Stimulated activated CD4-positive, alpha-beta T cell treated with anti-CD3 and anti-CD28 coated beads, TNF-alpha, amount 100 ng/mL, for 24 hours (primary cell): Measurements from ENCODE around the gene PRMT1.
A peak's percentile ranks its signal among the peaks of the same experiment; 100 is the strongest.

Experiments used
- DNase-seq, 3 experiments: peaks; one replicate each; pipeline ENCODE4 v3.0.0-alpha.2; 2020; ENCODE audit warnings: low read depth in 3 of 3

The PRMT1 gene

DNA sequence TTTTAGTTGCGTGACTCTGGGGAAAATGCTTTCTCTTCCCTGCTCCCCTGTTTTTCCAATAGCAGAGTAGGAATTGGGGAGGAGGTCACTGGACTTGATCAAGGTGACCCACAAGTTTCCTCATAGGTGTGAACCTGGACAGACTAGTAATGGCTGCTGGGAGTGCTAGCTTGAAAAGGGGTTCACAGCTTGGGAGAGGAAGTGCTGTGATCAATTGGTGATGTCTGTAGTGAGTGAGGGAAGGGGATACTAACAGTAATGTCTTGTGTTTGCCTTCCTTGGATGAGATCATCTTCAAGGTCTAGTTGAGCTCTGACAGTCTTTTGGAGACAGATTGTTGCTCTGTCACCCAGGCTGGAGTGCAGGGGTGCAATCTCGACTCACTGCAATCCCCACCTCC, 9.6 kb upstream of the PRMT1 start:
- DNase-seq: no peak

DNA sequence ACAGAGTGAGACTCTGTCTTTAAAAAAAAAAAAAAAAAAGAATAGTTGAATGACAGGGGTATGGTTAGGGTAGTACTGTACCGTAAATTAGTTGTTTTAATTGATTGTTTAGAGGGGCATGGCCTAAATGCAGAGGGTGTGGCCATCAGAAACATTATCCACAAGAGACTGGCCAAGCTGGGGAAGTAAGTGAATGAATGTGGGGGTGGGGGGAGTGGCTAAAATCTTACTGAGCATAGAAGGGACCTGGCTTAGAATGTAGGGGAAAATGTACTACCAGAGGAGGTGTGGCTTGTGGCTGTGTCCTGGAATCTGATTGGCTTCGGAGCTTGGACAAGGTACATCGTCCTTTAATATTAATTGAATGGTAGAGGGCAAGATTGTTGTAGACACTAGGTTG, 7.6 kb upstream of the PRMT1 start:
- no peak for DNase-seq

DNA sequence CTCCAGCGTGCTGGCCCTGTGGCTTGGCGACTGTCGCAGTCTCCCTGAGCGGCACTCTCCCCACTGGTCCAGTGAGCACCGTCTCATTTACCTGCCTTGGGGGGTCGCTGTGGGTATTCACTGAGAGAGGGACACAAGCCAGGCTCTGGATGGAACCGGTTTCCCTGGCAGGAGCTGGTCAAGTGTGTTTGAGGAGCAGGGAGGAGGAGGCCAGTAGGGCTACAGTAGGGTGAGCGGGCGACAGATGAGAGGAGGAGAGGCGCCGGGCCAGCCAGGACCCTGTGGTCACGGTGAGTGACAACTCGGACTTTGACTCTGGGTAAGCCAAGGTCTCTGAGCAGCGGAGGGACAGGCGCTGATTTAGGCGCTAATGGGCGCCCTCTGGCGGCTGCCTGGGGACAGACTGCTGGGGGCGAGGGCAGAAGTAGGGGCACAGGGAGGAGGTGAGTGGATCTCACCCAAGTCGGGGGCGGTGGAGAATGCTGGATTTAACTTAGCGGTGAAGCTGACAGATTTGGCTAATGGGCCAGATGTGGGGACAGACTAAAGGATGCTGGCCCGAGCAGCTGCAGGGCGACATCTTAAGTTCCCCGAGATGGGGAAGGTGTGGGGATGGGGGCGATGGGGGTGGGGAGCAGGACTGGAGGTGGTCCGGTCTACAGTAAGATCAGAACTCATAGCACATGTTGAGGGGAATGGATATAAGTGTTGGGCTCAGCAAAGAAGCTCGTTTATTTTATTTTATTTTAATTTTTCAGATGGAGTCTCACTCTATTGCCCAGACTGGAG, 4.7 kb upstream of the PRMT1 start:
- DNase-seq: peak; percentile 51 to 77 (median 65)

DNA sequence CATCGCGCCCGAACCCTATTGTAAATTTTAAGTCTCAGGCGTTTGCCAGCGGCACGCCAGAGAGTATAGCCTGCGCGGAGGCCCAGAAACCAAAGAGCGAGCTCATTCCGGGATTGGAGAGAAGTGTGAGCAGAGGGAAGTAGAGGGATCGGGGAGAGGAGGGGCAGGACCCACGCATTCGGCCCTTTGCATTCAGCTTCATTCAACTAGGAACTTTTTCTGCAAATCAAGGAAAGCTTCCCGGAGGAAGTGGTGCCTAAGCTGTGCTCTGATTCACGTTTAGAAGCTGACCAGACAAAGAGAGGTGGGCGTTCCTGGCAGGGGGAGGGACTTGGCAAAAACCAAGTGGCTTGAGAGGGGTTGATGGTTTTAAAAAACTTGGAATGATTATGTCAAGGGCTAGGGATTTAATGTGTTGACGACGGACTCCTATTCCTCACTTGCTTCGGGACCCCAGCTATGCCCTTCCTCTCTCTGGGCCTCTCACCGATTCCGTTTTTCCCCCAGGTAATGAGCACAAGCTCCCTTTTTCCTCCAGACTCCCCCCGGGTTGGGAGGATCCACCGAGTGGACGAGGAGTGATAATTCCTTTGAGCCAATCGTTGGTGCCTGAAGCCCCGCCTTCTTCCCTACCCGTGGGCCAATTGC, 811 bp upstream of the PRMT1 start:
- peak in 1 of 3 experiments; percentile 42 for DNase-seq

DNA sequence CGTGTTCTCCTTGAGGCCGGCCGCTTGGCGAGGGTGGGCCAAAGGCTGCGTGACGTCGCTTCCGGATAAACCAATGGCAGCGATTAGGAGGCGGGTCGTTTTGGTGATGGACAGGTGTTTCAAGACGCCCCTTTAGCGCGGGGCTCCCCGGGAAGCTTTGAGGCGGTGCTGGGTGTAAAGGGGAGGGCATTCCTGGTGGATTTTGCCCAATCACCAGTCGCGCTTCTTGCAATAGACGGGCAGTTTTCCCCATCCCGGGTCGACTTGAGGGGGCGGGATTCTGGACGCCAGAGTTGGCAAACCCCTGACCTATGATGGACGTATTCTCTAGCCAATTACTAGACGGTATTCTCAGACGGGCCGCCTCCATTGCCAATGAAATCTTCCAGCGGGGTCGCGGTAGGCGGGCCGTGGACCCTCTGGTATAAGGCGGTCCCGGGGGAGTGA, 264 bp upstream of the PRMT1 start:
- peak; percentile 96 to 99 (median 99) for DNase-seq

DNA sequence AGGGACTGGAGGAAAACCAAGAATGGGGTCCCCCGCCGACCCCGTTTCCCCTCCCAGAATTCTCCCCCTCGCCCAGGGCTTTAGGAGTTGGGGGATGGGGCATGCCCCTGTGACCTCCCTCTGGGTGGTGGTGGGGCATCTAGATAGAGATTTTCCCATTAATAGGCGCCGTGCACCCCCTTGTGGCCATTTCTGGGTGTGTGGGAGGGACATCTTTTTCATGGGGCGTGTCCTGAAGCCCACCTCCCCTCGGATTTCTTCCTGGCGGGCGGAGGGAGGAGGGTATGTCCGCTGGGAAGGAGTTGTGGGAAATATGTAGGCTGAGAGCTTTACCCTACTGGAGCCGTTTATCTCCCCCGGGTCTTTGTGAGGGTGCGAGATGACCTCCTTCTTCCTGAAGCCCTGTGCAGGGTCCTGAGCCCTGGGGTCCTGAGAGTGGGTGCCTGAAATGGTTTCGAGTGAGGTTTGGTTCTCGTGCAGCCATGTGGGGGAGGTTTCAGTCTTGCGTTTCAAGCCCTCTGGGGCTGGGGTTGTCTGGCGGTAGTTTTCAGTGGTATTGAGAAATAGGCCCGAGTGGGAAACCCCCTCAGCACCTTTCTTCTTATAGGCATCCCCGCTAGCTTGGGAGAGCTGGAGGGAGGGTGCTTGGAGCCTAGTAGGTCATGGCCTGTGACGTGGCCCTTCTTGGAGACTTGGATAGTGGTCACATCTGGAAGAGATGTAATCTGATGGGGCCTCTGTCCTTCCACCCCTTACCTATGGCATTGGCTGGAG, 1.0 kb downstream of the PRMT1 start:
- DNase-seq: peak; percentile 65 to 79 (median 65)

DNA sequence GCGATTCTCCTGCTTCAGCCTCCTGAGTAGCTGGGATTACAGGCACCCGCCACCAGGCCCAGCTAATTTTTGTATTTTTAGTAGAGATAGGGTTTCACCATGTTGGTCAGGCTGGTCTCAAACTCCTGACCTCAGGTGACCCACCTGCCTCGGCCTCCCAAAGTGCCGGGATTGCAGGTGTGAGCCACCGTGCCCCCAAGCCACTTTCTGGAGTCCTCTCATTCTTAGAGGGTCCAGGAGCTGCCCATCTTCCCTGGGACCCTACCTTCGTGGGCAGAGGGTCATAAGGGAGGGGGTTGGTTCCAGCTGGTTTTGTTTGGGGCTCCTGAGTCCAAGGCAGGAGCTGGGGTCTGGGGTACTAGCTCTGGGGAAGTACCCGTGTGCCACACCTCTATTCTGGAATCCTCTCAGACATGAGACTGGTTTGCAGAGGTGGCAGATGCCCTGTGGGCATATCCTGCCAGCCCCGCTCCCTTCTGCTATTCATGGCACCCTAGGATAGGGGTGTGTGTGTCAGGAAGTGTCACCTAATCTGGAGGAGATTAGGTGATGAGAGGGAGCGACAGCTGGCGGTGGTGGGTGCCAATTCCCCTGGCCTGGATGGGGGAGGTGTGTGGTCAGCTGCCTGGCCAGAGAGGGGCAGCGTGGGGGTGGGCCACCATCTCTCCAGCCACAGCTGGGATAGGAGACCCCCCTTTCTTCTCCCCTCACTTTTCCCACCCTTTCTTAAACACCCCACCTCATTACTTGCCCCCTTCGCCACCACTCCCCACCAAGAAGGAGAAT, 2.1 kb downstream of the PRMT1 start:
- DNase-seq: no peak

DNA sequence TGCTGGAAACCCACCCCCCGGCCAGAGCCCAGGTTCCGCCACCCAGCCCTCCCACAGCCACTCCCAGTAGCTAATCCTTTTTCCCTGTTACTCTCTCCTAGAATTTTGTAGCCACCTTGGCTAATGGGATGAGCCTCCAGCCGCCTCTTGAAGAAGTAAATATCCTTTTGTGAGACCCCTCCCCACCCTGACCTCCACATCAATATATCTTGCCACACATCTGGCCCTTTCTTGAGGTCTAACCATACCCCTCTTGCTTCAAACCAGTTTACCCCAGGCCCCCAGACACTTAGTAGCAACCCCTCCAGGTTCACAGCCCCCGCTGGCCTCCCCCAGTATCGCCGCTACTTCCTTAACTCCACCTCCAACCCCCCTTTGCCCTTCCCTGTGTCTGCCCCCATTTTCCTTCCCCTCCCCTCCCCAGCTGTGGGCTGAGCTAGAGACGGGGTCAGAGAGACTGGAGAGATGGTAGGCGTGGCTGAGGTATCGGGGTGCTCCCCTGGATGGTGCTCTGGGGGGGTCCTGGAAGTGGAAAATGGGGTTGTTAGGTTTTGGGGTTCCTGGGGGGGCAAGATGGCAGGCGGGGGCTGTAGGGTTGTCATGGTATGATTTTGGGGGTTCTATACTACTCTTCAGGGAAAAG, 2.8 kb downstream of the PRMT1 start:
- no peak for DNase-seq

DNA sequence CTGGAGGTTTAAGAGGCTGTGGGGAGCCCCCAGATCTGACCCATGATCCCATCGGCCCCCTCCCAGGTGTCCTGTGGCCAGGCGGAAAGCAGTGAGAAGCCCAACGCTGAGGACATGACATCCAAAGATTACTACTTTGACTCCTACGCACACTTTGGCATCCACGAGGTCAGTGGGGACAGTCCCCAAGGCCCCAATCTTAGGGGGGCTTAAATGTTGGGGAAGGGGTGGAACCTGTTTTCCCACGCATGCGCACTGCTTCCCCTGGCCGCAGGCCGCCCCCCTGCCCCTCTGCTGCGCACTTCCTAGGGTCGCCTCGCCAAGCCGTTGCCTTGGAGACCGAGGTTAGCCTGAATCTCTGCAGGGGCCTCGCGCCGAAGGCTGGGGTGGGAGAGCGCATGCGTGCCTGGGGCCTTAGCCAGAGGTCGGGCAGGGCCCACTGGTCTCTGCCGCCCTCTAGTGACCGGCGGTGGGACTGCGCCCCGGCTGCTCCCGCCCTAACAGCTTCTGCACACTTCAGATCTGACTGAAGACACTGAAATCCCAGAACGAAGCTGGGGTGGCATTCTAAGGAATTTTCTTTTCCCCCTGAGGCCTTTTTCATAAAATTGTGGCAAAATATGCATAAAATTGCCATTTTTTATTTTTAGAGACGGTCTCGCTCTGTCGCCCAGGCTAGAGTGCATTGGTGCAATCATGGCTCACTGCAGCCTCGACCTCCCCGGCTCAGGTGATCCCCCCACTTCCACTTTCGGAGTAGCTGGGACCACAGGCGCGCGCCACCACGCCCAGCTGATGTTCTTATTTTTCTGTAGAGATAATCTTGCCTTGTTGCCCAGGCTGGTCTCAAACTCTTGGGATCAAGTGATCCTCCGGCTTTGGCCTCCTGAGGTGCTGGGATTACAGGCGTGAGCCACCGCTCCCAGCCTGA, 3.6 kb downstream of the PRMT1 start:
- peak; percentile 90 to 95 (median 91) for DNase-seq

DNA sequence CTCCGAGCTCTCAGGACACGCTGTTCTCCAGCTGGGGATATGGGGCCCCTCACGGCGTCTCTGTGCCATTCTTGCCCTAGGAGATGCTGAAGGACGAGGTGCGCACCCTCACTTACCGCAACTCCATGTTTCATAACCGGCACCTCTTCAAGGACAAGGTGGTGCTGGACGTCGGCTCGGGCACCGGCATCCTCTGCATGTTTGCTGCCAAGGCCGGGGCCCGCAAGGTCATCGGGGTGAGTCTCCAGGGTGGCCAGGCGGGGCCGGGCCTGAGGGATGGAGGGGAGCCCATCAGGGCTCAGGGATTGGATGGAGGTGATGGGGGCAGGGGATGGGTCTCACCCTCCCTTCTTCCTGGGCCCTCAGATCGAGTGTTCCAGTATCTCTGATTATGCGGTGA, 4.8 kb downstream of the PRMT1 start:
- no peak for DNase-seq

DNA sequence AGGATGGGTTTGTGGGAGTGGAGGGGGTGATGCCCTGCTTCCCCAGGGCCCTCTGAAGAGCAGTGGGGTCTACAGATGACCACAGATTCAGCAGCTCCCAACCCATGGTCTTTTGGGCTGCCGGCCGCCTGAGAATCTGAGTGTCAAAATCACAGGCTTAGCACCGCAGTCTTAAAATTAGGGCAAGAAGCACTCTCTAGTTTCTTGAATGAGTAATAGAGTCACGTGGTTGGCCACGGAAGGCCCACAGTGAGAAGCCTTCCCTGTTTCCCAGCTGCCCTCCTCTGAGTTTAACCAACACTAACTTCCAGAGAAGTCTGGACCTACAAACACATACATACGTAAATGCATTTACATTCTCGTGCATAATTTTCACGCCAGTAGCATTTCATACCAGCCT, 5.2 kb downstream of the PRMT1 start:
- no peak for DNase-seq

DNA sequence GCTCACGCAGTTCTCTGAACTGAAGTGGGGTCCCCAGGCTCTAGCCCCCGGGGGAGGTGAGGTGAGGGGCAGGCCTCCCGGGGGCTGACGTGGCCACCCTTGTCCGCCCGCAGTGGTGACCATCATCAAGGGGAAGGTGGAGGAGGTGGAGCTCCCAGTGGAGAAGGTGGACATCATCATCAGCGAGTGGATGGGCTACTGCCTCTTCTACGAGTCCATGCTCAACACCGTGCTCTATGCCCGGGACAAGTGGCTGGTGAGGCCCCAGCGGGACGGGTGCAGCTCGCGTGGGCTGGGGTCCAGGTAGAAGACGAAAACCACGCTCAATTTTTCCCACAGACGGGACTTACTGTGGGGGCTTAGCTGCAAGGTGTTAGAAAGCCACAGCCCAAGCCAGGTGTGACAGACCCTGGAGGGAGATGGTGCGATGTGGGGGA, 6.8 kb downstream of the PRMT1 start:
- no peak for DNase-seq

DNA sequence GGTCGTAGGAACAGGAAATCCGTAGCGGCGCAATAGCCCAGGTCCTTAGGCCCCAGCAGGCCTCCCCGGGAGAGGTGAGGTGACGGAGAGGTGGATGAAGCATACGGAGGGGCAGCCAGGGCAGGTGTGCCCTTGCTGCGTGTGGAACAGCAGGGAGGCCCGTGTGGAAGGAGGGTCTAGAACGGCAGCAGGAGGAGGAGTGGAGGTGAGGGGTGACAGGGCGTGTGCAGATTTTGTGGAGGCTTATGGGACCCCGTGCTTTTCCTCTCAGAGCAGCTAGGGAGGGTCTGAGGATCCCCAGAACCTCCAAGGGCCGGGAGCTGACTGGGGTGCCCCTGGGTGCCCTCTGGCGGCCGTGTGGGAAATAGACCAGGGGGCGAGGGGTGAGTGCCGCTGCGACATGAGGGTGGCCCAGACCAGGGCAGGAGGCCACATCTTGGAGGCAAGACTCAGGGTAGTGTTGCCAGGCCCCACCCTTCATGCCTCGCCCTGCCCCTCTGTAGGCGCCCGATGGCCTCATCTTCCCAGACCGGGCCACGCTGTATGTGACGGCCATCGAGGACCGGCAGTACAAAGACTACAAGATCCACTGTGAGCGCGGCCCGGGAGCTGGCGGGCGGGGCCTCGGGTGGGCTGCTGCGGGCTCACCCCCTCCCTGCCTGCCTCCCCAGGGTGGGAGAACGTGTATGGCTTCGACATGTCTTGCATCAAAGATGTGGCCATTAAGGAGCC, 7.3 kb downstream of the PRMT1 start:
- no peak for DNase-seq

DNA sequence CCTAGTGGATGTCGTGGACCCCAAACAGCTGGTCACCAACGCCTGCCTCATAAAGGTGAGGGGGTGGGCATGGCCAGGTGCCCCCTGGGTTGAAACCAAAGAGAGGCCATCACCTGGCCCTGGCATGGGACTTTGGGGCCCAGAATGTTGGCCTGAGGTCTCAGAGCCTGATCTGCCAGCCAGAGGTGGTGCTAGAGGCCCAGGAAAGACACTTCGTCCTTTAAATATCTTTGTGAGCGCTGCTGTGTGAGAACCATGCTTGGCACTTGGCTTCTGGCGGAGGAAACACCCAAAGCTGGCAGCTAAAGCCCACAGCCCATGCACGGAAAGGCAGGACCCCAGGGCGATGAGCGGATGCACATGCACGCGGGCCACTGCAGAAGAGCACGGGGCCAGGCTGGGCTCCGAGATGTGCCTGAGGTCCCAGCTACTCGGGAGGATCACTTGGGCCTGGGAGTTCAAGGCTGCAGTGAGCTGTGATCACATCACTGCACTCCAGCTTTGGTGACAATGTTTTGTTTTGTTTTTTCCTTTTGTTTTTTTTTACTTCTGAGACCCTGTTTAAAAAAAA, 8.0 kb downstream of the PRMT1 start:
- DNase-seq: no peak

DNA sequence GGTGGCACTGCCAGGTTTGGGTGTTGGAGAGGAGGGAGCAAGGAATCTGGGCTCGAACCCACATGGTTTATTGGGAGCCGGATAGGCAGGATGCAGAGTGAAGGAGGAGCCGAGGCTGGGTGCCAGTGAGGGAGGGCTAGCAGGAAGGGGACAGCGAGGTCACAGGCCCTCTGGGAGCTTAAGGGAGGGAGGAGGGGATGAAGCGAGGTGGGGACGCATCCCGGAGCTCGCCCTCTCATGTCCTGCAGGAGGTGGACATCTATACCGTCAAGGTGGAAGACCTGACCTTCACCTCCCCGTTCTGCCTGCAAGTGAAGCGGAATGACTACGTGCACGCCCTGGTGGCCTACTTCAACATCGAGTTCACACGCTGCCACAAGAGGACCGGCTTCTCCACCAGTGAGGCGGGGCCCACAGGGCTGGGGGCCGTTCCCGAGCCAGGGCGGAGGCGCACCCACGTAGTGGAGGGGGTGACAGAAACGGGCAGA, 8.8 kb downstream of the PRMT1 start:
- DNase-seq: no peak

DNA sequence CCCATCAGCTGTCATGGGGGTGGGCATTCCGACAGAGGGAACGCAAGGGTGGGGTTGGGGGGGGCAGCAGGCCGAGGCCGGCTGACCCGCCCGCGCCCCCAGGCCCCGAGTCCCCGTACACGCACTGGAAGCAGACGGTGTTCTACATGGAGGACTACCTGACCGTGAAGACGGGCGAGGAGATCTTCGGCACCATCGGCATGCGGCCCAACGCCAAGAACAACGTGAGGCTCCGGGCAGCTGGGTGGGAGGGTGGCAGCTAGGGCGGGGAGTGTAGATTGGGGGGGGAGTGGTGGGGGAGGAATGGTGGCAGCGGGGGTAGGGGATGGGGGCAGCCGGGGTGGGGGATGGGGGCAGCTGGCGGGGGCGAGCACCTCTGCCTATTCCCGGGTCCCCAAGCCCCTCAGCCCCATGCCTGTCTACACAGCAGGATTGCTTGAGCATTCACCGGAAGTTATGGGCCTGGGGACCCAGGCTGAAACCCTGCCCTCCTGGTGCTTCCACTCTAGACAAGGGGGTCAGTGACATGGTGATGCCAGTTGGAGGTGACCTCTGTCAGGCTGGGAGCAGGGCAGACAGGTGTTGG, 9.5 kb downstream of the PRMT1 start:
- no peak for DNase-seq

DNA sequence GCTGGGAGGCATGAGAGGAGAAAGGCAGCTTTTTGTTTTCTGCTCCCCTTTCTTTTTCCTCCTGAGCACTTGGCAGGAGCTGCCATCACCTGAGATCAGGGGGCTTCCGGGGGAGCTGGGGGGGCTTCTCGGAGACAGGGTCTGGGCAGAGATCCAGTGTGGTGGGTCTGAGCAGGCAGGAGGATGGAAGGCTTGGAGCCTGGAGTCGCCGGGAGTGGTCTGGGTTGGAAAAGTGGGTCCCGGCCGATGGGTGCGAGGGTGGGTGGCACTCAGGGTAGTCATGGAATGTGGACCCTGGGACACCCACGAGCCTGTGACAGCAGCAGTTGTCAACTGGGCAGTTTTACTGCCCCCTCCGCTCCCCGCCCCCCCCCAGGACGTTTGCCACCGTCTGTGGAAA, 10.1 kb downstream of the PRMT1 start:
- DNase-seq: no peak

DNA sequence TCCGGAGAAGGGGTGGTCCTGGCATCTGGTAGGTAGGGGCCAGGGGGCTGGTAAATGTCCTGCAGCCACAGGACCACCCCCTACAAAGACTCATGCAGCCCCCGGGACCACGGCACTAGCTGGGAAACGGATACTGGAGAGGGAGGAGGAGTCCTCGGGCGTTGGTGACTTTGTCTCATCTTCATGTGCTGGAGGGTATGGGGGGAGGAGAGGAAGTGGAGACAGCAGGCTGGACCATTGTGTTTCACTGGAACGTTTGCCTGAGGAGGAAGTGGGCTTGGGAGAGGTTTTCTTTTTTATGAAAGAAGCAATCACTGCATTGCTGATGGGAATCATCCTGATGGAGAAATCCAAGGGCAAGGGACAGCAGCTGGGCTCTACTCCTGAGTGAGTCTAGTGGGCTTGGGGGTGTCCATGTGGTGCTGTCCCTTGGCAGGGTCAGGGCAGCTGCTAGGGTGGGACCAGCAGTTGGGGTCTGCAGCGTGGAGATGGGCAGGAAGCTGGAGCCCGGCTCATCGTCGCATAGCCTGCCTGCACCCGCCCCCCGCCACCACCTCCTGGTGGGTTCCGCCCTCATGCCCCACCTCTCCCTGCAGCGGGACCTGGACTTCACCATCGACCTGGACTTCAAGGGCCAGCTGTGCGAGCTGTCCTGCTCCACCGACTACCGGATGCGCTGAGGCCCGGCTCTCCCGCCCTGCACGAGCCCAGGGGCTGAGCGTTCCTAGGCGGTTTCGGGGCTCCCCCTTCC, 10.7 kb downstream of the PRMT1 start:
- no peak for DNase-seq
